HG02885 (cell line): Measurements from ENCODE around the gene DLG5.

ENCODE experiments used
- ATAC-seq: cut with Tn5 transposase; IDR thresholded peaks from one replicate; pipeline ENCODE4 v1.9.1; 2021; ENCODE audit warnings: mild to moderate bottlenecking; ENCODE audit not compliant: unreplicated experiment, poor library complexity

Gene DLG5

GRCh38 chr10:77913090-77913489 is 13.5 kb downstream of the DLG5 start:
- ATAC-seq = no peak

- ATAC-seq = no peak
These were observed 14.0 kb downstream of the DLG5 start for GRCh38 chr10:77912576-77912975.

GRCh38 chr10:77911535-77912123 is 14.9 kb downstream of the DLG5 start:
- ATAC-seq = no peak

- ATAC-seq = no peak
These were observed 15.9 kb downstream of the DLG5 start for GRCh38 chr10:77910524-77911145.

- no peak for ATAC-seq
These were observed 16.7 kb downstream of the DLG5 start for GRCh38 chr10:77909749-77910375.

GRCh38 chr10:77909021-77909748 is 17.4 kb downstream of the DLG5 start:
- ATAC-seq = no peak

- ATAC-seq = no peak
These were observed 18.4 kb downstream of the DLG5 start for GRCh38 chr10:77907900-77908717.

GRCh38 chr10:77907462-77907861 is 19.1 kb downstream of the DLG5 start:
- no peak for ATAC-seq

GRCh38 chr10:77906951-77907421 is 19.6 kb downstream of the DLG5 start:
- no peak for ATAC-seq

GRCh38 chr10:77905781-77906180 is 20.8 kb downstream of the DLG5 start:
- no peak for ATAC-seq

GRCh38 chr10:77905086-77905748 is 21.3 kb downstream of the DLG5 start:
- ATAC-seq = no peak

- no peak for ATAC-seq
These were observed 22.3 kb downstream of the DLG5 start for GRCh38 chr10:77904100-77904840.

GRCh38 chr10:77902159-77902558 is 24.4 kb downstream of the DLG5 start:
- ATAC-seq = no peak

GRCh38 chr10:77901743-77902142 is 24.8 kb downstream of the DLG5 start:
- ATAC-seq = no peak

- ATAC-seq = no peak
These were observed 26.9 kb downstream of the DLG5 start for GRCh38 chr10:77899690-77900089.

- no peak for ATAC-seq
These were observed 27.5 kb downstream of the DLG5 start for GRCh38 chr10:77899080-77899477.

- ATAC-seq = no peak
These were observed 28.1 kb downstream of the DLG5 start for GRCh38 chr10:77898323-77899079.

- no peak for ATAC-seq
These were observed 30.5 kb downstream of the DLG5 start for GRCh38 chr10:77896058-77896457.
